ENCODE measurements around the gene ZBED4. TPM values are rescaled to one million over a fixed set of nuclear protein-coding genes. Genes with fewer than 3 reads are reported as not detected.

Gene ZBED4
- total and polyA plus RNA-seq, 2 of the 13 experiments (the other 11 are each of a cell fraction or from before 2014, with no cell fraction given), result 5.4 to 9.6 TPM

GRCh38 chr22:49881856-49882255 is 28.2 kb downstream of the ZBED4 start (continued):
- no peak for TF ChIP-seq AHDC1 (CRISPR knock-in tag; IDR thresholded peaks at IDR 0.05; ENCODE audit: borderline replicate concordance)
- TF ChIP-seq ZNF225 (CRISPR knock-in tag; IDR thresholded peaks at IDR 0.05), result no peak
- no peak for TF ChIP-seq TFE3 (CRISPR knock-in tag; IDR thresholded peaks at IDR 0.05)
- no peak for TF ChIP-seq ZNF30 (CRISPR knock-in tag; IDR thresholded peaks at IDR 0.05)
- no peak for TF ChIP-seq ZBTB20 (CRISPR knock-in tag; IDR thresholded peaks at IDR 0.05; ENCODE audit: borderline replicate concordance, low read depth)
- TF ChIP-seq MIER3 (CRISPR knock-in tag; IDR thresholded peaks at IDR 0.05; ENCODE audit: borderline replicate concordance), result no peak
- no peak for TF ChIP-seq ZBTB39 (CRISPR knock-in tag; IDR thresholded peaks at IDR 0.05)

All from HepG2 (cell line).